GM03348 (cell line): Measurements from ENCODE around the gene CDC42SE2.
"Not testable (repeated sequence)": the region's sequence is repeated elsewhere in the genome, so short reads cannot be mapped to it uniquely, and the experiment has no call there.

Source experiments
- DNase-seq: peaks from one replicate; pipeline ENCODE4 v3.0.0; 2012; ENCODE audit warnings: low spot score

The CDC42SE2 gene

DNA sequence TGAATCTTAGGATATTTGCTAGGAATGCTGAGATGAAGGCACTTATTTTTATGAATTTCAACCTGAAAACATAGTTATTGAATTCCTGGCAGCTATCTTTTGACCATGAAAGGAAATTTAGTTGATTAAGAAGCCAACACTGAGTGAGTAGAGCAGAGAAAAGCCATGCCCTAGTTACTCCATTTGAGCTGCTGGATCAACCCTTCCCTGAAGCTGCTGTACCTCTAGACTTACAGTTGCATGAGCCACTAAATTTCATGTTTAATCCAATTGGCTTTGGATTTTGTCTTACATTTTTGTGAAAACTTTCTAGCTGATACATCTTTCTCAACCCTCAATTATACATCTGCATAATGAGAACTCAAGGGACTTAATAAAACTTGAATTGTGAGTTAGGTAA, 54.6 kb downstream of the CDC42SE2 start:
- DNase-seq: no peak

DNA sequence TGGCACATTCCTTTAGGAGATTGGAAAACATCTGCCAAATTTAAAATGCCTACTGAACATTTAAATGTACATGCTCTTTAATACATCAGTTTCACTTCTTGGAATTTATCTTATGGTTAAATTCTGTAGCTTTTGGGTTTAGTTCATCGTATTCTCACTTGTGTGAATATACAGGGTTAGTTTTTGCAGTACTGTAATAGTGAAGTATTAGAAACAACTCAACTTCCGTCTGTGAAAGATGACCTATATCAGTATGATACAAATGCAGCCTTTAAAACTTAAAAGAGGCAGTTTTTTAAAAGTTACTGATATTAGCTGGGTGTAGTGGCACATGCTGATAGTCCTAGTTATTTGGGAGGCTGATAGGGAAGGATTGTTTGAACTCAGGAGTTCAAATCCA, 57.2 kb downstream of the CDC42SE2 start:
- DNase-seq: no peak

DNA sequence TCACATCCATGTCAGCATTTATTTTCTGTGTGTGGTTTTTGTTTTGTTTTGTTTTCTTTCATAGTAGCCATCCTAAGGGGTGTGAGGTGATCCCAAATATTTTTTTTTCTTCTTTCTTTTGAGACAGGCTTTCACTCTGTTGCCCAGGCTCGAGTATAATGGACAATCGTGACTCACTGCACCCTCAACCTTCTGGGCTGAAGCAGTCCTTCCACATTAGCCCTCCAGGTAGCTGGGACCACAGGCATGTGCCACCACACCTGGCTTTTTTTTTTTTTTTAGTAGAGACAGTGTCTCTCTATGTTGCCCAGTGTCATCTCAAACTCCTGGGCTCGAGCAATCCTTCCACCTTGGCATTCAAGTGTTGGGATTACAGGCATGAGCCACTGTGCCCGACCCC, 59.1 kb downstream of the CDC42SE2 start:
- DNase-seq: no peak

DNA sequence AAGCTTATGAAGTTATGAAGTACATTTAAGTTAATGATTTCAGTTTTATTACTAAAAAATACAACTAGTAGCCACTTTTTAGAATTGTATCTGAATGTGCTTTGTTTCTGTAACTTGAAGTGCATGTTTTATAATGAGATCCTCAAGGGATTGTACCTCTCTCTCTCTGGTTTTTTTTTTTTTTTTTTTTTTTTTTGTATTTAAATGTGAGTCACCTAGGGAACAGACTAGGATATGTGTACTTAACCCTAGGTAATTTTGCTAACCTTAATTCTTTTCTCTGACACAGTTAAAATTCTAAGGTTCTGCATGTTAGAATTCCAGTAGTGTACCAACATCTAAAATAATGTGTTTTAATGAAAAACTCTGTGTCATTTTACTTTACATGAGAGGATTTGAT, 59.5 kb downstream of the CDC42SE2 start:
- DNase-seq: no peak

DNA sequence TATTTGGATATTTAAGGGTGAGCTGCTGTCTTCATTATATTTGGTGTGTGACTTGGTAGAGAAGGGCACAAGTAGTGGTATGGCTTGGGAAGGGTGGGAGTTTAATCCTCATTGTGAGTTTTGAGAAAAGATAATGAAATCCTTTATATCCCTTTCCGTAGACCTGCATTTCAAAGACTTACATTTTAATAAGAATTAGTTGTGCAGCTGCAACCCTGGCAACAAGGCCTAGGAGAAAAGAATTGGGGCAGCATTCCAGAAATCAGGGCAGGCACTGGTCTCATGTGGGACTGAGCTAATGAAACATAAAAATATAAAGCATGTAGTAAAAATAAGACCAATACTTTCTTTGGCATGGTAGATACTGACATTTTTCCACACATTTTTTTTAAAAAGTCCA, 60.5 kb downstream of the CDC42SE2 start:
- peak; percentile 22 for DNase-seq

DNA sequence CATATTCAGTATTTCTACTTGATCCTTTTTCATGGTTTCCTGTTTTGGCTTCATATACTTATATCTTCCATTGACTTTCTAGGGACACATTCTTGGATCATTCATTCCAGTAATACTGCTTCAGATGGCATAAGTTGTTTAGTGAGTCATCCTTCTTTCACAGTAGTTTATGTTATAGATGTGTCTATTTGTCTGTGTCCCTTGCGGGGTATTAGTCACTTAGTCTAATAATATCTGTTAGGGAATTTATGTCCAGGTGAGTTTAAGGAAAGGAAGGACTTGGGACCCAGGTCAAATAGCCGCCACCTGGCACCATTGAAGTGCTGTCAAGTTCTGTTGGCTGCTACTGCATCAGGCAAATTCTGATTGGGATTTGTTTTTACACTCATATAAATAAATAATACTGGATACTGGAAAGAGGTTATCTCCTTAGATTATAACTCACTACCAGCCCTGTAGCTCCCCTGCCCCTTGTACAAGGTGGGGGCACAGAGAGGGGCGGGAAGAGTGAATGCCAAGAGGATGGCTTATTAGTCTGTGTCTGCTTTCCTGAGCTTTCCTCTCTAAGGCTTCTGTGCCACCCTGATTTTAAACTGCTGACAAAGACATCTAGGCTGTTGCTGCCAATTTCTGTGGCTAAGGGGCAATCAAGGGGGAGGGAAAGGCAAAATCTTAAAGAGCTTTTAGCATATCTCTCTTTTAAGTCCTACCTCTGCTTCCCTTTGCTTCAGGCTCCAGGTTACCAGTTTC, 64.9 kb downstream of the CDC42SE2 start:
- DNase-seq: peak; percentile 19

DNA sequence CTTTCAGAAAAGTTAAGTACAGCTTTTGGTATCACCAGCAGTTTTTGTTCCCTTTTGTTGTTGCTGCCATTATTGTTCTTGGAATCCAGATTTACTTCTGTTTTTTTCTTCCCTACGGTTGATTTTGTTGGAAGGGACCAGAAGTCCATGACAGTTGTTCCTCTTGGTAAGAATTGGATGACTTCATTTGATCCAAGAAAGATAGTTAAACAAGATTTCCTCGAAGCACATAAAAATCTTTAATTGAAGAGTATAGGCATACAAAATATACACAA, 65.4 kb downstream of the CDC42SE2 start:
- no peak for DNase-seq

DNA sequence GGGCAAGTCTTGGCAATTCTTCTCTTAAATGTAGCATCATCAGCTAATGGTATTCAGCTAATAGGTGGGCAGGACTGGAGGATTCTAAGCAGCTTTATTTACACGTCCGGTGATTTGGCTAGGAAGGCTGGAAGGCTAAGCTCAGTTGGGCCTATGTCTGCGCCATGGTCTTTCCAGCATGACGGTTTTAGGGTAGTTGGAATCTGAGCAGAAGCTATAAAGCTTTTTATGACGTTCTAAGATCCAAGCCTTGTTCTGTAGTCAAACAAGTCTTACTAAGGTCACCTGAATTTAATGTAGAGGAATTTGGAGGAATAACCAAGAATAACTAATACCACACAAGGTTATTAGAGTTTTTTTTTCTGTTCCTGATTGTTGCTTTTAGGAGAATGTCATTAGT, 66.2 kb downstream of the CDC42SE2 start:
- no peak for DNase-seq

DNA sequence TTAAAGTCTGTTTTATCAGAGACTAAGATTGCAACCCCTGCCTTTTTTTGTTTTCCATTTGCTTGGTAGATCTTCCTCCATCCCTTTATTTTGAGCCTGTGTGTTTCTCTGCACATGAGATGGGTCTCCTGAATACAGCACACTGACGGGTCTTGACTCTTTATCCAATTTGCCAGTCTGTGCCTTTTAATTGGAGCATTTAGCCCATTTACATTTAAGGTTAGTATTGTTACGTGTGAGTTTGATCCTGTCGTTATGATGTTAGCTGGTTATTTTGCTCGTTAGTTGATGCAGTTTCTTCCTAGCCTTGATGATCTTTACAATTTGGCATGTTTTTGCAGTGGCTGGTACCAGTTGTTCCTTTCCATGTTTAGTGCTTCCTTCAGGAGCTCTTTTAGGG, 71.9 kb downstream of the CDC42SE2 start:
- DNase-seq: not testable (repeated sequence)

DNA sequence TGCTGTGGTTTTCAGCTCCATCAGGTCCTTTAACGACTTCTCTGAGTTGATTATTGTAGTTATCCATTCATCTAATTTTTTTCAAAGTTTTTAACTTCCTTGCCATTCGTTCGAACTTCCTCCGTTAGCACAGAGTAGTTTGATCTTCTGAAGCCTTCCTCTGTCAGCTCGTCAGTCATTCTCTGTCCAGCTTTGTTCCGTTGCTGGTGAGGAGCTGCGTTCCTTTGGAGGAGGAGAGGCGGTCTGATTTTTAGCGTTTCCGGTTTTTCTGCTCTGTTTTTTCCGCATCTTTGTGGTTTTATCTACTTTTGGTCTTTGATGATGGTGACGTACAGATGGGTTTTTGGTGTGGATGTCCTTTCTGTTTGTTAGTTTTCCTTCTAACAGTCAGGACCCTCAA, 72.9 kb downstream of the CDC42SE2 start:
- DNase-seq: not testable (repeated sequence)

DNA sequence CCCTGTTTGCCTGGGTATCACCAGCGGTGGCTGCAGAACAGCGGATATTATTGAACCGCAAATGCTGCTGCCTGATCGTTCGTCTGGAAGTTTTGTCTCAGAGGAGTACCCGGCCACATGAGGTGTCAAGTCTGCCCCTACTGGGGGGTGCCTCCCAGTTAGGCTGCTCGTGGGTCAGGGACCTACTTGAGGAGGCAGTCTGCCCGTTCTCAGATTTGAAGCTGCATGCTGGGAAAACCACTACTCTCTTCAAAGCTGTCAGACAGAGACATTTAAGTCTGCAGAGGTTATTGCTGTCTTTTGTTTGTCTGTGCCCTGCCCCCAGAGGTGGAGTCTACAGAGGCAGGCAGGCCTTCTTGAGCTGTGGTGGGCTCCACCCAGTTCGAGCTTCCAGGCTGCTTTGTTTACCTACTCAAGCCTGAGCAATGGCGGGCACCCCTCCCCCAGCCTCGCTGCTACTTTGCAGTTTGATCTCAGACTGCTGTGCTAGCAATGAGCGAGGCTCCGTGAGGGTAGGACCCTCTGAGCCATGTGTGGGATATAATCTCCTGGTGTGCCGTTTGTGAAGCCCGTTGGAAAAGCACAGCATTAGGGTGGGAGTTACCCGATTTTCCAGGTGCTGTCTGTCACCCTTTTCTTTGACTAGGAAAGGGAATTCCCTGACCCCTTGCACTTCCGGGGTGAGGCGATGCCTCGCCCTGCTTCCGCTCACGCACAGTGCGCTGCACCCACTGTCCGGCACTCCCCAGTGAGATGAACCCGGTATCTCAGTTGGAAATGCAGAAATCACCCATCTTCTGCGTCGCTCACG, 73.6 kb downstream of the CDC42SE2 start:
- not testable (repeated sequence) for DNase-seq

DNA sequence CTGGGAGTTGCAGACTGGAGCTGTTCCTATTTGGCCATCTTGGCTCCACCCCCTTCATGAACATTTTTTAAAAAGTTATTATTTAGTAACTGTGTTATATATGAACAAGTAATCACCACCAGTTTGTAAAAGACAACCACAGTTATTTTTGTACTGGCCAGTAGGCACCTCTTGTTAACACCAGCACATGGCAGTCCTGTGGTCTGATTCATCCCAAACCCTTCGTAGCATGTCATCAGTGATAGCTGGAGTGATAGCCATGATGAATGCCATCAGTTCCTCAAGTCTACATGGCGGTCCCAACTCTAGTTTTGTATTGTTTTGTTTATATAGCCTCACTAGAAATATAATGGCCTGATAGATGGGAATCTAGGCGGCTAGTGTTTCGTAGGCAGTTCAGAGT, 74.2 kb downstream of the CDC42SE2 start:
- DNase-seq: no peak

DNA sequence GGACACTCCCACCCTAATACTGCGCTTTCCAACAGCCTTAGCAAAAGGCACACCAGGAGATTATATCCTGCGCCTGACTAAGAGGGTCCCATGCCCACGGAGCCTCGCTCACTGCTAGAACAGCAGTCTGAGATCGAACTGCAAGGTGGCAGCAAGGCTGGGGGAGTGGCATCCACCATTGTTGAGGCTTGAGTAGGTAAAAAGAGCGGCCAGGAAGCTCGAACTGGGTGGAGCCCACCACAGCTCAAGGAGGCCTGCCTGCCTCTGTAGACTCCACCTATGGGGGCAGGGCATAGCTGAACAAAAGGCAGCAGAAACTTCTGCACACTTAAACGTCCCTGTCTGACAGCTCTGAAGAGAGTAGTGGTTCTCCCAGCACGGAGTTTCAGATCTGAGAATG, 80.4 kb downstream of the CDC42SE2 start:
- DNase-seq: not testable (repeated sequence)

DNA sequence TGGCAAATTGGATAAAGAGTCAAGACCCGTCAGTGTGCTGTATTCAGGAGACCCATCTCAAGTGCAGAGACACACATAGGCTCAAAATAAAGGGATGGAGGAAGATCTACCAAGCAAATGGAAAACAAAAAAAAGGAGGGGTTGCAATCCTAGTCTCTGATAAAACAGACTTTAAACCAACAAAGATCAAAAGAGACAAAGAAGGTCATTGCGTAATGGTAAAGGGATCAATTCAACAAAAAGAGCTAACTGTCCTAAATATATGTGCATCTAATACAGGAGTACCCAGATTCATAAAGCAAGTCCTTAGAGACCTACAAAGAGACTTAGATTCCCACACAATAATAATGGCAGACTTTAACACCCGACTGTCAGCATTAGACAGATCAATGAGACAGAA, 82.4 kb downstream of the CDC42SE2 start:
- DNase-seq: not testable (repeated sequence)

DNA sequence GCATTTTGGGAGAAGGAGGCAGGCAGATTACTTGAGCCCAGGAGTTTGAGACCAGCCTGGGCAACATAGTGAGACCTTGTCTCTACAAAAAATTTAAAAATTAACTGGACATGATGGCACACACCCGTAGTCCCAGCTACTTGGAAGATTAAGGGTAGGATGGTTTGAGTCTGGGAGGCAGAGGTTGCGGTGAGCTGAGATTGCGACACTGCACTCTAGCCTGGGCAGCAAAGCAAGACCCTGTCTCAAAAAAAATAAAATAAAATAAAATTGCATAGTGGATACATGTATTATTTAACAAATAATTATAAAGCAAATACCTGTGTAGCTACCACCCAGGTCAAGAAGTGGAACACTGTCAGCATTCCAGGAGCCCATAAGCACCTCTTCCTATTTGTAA, 90.1 kb downstream of the CDC42SE2 start:
- DNase-seq: no peak

DNA sequence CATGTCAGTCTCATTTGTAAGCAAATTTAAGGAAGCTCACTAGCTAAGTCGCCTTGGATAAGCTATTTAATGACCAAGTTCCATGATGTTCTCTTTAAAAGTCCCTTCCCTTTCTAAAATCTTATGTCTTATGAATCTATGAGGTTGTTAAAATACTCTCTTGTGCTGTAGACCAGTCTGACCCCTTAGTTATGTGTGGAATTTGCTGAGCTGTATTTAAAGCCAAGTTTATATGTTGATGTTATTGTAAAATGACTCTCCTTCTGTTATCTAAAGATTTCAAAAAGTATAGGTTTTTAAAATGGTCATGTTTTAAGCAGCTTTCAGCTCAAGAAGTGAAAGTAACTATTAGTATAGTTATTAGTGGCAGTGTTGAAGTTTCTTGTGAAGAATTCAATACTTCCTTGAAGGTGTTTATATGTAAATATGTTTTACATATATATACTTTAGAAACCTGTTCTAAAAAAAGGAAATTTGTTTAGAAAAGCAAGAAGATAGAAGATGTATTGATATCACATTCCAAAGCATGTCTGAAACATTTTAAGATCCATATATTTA, 92.2 kb downstream of the CDC42SE2 start:
- peak; percentile 17 for DNase-seq

DNA sequence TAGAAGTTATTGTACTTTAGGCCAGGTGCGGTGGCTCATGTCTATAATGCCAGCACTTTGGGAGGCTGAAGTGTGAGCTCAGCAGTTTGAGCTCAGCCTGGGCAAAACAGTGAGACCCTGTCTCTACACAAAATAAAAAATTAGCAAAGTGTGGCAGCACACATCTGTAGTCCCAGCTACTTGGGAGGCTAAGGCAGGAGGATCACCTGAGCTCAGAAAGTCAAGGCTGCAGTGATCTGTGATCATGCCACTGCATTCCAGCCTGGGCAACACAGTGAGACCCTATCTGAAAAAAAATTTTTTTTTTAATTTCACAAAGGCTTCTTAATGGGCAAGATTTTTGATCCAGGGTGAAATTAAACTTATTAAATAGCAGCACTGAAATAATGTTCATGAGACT, 92.8 kb downstream of the CDC42SE2 start:
- no peak for DNase-seq

DNA sequence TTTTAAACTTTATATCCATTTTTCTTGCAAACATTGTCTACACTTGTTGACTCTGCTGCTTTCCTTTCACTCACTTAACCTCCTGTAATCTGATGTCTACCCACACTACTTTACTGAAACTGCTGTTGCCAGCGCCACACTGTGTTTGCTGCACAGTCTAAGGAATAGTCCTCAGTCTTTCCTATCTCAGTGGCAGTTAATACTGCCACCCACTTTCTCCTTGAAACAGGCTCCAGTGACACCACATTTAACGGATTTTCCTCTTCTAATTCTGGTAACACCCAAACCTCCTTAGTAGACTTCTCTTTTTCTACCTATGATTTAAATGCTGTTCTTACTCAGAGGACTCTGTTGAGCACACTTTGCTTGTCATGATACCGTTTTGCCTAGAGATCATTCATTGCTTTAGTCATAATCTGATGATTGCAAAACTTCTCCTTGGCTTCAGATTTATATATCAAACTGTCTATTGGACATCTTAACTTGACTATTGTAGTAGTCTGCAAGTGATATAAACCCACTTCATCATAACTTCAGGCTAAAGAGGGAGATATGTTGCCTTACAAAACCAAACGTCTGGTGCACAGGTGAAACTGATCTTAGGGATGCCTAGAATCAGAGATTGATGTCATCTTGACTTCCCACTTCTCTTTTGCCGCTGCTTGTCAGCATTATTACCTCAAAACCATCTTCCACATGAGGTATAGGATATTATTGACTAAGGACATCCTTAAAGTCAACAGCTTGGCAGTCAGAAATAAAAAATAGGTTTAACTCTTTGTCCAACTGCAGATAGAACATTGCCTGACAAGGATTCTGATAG, 94.1 kb downstream of the CDC42SE2 start:
- no peak for DNase-seq

DNA sequence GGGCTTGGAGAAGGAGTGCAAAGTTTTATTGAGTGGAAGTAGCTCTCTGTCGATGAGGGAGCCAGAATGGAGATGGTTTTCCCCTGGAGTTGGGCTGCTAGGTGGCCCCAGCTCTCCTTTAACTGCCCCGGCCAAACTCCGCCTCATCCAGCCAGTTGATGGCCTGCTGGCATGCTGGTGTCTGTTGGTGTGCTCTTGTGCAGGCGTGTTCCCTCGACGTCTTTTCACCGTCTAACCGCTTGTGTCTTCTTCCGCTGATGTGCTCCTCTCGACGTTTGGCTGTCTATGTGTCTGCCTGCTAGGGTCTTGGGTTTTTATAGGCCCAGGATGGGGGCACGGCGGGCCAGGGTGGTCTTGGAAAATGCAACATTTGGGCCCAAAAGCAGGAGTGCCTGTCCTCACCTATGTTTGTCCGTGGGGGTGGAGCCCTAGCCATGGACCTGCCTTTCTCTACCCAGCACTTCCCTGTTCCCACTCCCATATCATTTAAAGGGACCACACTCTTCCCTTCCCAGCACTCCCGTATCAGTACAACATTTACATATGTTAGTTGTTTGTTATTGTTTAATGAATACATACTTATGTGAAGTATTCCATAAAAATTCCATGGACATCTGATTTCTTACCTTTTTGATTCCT, 97.9 kb downstream of the CDC42SE2 start:
- DNase-seq: no peak

DNA sequence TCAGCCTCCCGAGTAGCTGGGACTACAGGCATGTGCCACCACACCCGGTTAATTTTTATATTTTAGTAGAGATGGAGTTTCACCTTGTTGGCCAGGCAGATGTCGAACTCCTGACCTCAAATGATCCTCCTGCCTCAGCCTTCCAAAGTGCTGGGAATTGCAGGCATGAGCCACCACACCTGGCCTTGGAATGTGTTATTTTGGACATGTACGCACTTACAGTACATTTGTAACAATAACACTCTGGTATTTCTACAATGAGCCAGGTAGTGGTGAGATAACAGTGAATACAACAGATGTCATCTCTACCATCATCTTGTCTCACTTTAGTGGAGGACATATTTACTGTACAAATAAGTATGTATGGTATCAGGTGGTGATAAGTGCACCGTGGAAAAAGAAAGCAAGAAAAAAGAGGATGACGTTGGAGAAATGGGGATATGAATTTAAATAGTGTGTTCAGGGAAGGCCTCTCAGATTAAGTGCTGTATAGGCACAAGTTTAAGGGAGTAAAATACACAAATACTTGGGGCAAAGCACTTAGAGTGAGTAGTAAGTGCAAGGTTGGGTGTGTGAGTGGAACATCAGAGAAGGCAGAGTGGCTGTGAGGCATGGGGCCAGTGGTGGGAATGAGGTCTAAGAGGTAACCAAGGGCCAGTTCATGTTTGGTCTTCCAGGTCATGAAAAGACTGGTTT, 100.1 kb downstream of the CDC42SE2 start:
- DNase-seq: no peak

DNA sequence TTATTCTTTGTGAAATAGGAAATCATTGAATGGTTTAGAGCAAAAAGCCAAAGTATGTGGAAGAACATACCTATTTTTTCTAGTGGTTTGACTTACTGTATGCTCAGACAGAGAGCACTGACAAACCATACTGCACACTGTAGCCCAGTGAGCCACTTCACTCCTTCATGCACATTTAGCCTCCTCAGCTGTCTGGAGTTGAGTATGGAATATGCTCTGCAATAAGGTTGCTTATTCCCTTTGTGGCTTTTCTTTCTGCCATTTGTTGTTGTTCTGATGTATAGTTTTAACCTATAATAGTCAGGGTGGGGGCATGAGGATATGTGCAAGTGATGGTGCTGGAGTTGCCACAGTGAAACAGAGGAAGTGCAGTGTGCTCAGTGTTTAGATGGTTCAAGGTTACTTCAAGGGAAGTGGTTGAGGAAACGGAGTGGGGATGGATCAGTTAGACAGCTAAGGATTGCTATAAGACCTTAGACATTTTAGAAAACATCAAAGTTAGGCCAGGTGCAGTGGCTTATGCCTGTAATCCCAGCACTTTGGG, 100.7 kb downstream of the CDC42SE2 start:
- no peak for DNase-seq
